Endometrium (tissue), 2 donors: ENCODE measurements around the gene SNTA1.
"Not testable (repeated sequence)": the region's sequence is repeated elsewhere in the genome, so short reads cannot be mapped to it uniquely, and the experiment has no call there.

Source experiments
- FAIRE-seq: peaks from 2 replicates; lab custom pipeline; 2012; peaks lifted over from hg19 to GRCh38; lab: Jason Lieb, UNC
- donor health status: control.
- donor health status: control.

SNTA1 gene

DNA sequence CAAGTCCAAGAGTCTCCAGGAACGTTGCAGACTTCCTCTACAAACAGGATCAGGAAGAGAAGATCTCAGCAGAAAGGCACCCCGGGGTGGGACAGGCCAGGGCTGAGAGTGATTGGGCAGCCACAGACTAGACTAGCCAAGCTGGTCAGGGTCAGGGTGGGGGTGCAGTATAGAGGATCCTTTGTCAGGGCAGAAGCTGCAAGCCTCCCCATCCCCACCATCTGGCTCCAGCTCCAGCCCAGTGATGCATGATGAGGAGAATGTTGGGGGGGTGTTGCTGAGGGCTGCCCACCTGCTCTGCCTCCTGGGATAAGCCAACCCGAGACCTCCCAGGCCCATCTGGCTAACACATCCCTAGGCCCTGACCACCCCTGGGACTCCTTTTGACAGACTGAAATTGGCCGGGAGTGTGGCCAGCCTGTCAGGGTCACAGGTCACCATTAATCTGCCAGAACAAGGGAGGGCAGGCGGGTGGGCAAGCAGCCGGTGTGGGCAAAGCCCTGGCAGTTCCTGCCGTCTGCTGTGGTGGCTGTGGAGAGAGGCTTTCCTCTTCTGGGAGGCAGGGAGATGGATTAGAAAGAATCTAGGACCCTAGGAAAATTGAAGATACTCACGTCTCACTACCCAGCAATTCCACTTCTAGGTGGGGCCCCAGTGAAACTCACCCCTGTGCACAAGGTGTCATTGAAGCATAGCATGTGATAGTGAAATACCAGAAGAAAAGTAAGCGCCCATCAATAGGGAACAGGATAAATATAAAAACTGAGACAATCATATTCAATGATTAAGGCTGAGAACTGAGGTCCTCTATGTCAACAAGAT is 22.1 kb upstream of the SNTA1 start:
- FAIRE-seq, result no peak

DNA sequence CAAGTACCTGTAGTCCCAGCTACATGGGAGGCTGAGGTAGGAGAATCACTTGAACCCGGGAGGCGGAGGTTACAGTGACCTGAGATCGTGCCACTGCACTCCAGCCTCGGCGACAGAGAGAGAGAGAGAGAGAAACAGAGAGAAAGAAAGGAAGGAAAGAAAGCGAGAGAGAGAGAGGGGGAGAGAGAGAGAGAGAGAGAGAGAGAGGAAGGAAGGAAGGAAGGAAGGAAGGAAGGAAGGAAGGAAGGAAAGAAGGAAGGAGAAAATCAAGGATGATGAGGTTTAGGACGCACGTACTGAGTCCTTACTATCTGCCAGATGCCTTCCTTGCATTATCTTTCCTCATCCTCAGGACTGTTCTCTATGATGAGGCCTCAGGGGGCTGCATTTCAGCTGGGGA is 21.2 kb upstream of the SNTA1 start:
- not testable (repeated sequence) for FAIRE-seq

DNA sequence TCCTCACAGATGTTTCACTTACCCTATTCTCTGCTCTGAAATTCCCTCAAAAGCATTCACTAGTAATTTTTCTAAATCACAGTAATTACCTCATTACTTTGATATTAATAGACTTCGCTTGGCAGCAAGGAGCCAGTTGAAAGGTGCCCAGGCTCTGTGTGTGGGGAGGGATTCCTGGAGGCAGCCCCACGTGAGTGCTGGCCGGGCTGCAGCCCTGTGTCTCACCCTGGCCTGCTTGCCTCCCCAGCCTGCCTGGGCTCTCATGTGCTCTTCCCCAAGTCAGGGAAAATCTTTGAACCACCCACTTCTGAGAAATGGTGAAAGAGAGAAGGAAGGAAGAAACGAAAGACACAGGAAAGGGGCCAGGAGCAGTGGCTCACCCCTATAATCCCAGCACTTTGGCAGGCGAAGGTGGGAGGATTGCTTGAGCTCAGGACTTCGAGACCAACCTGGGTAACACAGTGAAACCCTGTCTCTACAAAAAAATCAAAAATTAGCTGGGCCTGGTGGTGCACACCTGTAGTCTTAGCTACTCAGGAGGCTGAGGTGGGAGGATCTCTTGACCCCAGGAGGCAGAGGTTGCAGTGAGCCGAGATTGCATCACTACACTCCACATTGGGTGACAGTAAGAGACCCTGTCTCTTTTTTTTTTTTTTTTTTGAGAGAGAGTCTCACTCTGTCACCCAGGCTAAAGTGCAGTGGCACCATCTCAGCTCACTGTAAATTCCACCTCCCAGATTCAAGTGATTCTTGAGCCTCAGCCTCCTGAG is 20.0 kb upstream of the SNTA1 start:
- FAIRE-seq, result no peak

DNA sequence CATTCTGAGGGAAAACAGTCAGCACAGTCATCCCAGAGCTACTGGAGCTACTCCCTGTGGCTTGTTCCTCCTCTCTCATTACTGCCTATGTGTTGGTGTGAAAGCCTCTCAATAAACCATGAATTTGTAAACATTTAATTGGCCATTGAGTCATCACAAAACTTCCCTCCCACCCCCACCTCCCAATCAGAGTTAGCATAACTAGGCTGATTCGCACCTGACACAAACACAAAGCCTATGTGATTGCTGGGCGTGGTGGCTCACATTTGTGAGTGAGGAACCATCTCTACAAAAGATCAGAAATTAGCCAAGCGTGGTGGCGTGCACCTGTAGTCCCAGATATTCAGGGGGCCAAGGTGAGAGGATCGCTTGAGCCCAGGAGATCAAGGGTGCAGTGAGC is 17.1 kb upstream of the SNTA1 start:
- FAIRE-seq, result no peak

DNA sequence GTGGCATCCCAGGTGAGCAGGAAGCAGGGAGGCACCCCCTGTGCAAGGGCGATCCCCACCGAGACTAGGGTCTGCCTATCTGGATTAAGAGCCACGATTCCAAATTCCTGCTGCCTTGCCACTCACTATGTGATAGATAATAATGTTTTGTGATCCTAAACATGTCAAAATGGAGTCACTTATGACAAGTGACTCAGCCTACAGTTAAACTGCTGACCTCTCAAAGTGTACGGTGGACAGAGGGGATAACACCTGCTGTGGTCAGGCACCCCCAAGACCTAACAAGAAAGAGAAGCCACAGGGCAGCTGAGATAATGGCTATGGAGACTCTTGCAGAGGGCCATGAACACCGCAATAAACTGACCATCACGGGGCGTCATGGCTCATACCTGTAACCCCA is 16.0 kb upstream of the SNTA1 start:
- no peak for FAIRE-seq

DNA sequence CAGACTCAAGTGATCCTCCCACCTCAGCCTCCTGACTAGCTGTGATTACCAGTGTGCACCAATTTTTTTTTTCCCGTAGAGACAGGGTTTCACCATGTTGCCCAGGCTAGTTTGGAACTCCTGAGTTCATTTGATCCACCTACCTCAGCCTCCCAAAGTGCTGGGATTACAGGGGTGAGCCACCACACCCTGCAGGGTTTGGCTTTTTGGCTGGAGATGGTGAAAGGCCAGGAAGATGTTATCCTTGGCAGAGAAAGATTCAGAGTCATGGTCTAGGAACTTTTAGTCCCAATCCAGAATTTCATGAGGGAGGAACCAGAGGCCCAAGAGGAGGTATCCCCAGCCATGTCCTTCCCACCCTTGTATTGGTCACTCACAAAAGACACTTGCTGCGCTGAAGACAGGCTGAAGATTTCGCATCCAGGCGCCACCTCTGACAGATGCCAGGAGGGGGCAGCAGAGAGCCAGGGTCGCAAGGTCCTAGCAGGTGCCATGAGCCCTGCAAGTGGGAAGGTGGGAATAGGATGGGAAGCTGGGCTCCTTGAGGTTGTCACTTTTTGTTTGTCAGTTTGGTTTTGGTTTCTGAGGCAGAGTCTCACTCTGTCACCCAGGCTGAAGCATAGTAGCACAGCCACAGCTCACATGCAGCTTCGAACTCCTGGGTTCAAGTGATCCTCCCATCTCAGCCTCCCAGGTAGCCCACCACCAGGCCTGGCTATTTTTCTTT is 13.5 kb upstream of the SNTA1 start:
- not testable (repeated sequence) for FAIRE-seq

DNA sequence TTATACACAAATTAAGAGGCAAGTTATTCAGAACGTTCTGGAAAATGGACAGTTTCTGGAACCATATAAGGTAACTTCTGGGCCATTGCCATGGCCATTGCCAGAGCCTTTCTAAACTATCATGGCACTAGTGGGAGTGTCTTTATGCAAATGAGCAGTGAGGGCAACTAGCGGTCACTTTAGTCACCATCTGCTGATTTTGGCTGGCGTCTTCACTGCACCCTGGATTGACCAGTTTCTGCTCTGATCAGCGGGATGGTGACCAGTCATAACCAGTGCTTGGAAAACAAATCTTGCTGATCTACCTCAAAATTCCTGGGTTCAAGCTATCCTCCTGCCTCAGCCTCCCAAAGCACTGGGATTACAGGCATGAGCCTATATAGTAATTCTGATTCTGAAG is 7.3 kb upstream of the SNTA1 start:
- no peak for FAIRE-seq

DNA sequence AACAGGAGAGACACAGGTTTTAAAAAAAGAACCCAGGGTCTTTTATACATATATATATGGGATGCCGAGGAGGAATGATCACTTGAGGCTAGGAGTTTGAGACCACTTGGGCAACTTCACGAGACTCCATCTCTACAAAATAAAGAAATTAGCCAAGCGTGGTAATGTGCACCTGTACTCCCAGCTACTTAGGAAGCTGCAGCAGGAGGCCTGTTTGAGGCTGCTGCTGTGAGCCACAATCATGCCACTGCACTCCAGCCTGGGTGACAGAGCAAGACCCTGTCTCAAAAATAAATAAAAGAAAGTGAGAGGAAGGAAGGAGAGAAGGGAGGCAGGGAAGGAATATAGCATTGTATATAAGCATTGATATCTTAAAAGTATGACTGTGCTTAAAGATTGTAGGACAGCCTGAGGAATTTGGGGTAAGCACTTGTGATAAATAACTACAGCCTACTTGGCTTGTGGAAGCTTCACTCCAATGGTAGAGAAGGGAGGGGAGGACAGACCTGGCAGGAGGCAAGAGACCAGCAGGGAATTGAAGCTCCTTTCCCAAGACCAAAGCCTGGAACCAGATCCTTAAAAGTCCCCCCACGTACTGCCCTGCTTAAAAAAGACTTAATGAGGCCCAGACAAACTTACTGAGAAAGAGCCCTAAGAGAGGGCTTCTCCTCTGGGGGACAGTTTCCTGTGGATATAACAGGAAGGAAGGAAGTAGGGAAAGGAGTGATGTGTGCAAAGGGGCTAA is 2.5 kb upstream of the SNTA1 start:
- no peak for FAIRE-seq

DNA sequence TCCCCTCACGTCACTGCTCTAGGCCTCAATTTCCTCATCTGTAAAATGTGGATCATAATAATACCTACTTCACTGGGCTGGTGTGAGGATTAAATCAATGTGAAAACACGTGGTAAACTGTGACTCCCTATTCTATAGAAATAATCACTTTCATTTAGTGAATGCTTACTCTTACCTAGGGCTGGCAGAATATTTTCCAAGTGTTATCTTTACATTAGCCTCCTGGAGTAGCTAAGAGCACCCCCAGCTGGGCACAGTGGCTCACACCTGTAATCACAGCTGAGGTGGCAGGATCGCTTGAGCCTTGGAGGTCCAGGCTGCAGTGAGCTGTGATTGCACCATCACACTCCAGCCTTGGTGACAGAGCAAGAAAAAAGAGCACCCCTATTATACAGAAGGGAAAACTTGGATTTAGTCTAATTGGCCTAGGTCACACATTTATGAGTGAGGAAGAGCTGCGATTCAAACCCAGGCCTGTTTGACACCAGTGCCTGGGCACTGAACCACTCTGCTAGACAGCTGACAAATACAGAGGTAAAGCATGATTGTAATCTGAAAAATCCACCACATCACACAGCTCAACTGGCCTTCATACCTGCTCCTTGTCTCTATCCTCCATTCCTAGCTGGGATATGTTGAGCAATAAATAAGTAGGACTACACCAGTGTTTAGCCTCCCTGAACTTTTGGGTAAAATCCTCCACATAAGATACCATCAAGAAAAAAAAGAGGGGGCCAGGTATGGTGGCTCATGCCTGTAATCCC is 1.4 kb upstream of the SNTA1 start:
- no peak for FAIRE-seq

DNA sequence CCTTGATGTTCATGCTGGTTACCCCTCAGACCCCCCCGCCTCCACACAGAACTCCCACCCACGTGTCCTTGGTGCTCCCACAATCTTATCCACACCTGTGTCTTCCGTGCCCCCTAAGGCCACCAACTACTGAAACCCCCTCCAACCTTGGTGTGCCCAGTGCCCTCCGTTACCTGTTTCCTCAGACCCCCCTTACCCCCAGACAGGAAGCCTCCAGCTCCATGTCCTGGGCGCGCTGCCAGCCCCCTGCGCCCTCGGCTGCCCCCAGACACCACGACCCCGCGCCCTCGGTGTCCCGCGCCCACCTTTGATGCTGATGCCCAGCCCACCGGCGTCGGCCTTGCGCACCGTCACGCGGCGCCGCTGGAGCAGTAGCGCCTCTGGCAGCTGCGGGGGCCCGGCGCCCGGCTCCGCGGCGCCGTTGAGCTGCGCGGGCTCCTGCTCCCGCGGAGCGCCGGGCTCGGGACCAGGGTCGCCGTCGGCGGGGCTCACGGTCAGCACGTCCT is 504 bp downstream of the SNTA1 start:
- FAIRE-seq, result no peak

DNA sequence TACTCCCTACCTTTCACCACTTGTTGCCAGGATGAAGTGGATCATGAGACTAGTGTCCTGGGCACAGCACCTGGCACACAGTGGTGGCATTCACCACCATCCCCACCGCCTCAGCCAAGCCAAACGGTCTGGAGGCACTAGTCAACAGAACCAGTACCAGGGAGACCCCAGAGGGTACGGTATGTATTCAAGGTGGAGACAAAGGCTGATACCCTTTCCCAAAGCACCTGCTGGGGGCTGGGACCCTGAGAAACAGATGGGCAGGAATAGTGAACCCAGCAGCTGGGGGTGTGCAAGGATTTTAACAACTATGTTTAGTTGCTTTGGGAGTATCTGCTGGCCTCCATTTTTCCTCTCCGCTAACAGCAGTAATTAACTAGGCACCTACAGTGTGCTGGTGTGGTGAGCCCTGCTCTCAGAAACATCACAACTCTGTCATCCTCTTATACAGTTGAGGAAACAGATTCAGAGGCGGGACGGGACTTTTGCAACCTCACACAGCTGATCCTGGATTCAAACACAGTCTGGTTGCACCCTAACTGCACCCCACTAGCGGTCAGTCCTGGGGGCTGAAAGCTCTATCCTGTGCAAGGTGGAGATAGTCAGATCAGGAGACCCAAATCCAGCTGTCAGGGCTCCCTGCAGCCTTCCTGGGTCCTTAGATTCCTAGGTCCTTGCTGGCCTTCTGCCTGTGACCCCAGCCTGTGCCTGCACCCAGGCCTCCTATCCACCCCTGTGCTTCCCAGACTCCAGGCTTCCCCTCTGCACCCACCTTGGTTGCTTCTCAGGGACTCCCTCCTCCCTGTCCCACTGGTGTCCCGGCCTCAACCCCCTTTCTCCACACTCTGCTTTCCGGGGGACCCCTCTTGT is 1.2 kb downstream of the SNTA1 start:
- no peak for FAIRE-seq

DNA sequence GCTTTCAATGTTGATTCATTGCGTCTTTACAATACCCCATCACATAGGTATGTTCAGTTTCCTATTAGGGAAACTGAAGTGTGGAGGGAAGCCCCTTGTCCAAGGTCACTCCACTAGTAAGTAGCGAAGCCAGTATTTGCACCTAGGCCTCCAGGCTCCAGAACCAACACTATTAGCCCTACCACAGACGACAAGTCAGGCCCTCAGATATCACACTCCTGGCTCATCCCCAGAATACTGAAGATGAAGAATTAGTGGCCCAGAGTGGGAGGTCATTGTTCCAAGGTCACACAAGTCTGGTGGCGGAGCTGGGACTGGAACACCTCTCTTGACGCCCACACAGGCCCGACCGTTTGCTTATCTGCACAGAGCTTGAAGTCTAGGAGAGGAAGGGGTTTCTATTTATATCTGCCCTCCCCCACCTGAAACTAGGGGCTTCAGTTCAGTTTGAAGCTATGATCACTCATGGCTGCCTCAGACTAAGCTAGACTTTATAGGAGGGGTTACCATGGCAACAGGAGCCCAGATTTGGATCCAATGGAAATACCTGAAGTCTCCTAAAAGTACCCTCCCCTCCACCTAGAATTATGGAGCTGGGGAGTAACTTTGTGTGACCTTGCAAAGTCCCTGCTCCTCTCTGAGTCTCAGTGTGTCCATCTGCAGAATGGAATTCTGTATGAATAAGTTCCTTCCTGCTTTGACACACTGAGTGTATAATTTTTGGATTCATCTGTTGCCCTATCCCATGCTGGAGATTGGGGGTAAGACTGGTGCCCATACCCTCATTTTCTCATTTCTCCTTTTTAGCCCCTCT is 2.2 kb downstream of the SNTA1 start:
- no peak for FAIRE-seq

DNA sequence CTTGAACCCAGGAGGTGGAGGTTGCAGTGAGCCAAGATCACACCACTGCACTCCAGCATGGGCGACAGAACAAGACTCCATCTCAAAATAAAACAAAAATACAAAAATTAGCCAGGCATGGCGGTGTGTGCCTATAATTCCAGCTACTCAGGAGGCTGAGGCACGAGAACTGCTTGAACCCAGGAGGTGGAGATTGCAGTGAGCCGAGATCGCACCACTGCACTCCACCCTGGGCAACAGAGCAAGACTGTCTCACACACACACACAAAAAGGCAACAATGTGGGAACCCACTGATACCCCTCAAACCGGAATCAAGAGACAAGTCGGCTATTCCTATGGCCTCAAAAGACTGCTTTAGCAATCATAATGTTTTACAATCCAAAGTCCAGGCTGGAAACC is 3.0 kb downstream of the SNTA1 start:
- not testable (repeated sequence) for FAIRE-seq

DNA sequence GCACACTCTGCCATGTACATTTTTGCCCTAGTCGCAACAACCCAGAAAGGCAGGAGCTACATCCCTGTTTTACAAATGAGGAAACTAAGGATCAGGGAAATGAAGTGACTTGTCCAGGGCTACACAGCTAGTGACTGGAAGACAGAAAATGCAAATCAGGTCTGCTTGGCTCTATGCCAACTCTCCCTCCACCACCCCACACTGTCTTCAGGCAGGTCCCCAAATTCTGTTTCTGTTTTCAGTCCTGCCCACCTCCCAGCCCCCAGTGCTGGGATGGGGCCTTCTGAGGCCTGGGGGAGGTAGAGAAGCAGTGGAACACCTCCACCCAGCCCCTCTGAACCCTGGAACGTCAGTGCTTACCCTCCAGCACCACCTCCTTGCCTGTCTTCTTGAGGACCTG is 5.1 kb downstream of the SNTA1 start:
- no peak for FAIRE-seq

DNA sequence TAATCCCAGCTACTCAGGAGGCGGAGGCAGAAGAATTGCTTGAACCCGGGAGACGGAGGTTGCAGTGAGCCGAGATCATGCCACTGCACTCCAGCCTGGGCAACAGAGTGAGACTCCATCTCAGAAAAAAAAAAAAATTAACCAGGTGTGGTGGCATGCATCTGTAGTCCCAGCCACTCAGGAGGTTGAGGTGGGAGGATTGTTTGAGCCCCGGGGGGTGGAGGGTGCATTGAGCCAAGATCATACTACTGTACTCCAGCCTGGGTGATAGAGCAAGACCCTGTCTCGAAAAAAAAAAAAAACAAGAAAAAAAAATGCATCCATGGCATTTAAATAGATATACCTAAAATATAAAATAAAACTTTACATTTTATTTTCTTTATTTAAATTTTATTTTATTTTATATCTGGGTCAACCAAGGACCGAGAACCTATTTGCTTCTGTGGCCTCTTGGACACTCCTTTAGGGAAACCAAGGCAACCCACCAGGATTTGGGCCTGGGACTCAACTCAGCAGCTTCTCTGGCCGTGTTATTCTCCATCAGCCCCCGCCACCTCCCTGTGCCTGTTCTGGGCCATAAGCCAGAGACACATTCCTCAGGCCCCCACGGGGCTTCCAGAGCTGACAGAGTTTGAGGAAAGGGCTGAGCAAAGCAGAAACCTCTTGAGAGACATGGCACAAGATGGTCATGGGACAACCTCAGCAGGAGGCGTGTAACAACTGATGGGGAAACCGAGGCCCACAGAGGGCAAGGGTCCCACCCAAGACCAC is 6.2 kb downstream of the SNTA1 start:
- FAIRE-seq, result no peak

DNA sequence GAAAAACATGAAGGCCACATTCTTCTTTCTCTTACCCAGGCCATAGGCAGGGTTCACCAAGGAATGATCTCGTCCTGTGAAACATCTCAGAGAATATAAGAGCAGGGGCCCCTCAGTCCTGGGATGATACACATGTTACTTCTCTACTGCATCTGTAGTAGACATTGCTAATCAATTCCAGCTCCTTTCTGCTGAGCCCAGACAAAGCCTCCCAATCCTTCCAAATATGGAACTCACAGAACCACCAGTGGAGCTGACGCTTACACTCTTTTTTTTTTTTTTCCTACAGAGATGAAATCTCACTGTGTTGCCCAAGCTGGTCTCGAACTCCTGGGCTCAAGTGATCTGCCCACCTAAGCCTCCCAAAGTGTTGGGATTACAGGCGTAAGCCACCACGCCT is 9.1 kb downstream of the SNTA1 start:
- no peak for FAIRE-seq

DNA sequence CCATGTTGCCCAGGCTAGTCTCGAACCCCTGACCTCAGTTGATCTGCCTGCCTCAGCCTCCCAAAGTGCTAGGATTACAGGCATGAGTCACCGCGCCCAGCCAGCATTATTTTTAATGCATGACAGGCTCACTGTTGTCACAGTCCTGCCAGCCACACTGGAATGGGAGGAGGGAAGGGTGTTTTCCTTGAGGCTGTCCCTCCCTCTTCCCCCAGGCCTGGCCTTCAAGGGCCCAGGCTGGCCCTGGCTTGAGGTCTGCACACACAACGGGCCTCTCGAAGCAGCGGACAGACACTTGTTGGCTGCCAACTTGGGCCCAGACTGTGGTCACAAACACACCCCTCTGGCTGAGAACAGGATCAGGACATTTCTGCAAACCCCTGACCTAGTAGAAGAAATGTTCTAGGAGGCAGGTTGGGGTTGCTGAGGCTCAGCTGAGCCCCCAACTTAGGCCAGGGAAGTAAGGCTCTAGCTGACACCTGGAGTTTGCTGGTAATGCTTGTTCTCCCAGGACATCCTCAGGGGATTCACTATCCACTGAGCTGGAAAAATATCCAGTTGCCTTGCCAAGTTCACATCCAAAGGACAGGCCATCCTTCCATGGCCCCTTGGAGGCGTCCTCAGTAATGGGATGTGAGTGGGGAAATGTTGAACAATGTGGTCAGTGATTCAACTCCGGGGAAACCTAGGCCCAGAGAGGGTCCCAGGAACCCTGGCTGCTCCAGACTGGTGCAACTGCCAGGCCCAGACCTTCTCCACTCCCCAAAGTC is 9.9 kb downstream of the SNTA1 start:
- FAIRE-seq, result no peak
